K562 (cell line): ENCODE results near the gene FOXK2.

Experiments
- BRD4 ChIP-seq: fragments of 200-600 bp; sonication (generic); IDR thresholded peaks from 2 replicates; pipeline ENCODE4 v1.6.1; 2017; ENCODE audit warnings: inconsistent platforms
- CTCF ChIP-seq, 3 experiments: IDR thresholded peaks in 2 of 3; conservative IDR thresholded peaks in 1 of 3; 2 replicates each; pipeline ENCODE4 v1.5.1; 2011 to 2012; ENCODE audit warnings: low read length in 3 of 3, mild to moderate bottlenecking in 3 of 3, control low read depth in 2 of 3, improper control_type of control experiment in 1 of 3, inconsistent platforms in 1 of 3, low read depth in 1 of 3, mixed read lengths in 1 of 3, moderate library complexity in 1 of 3; ENCODE audit not compliant: insufficient read depth in 2 of 3
- ELK3 ChIP-seq: fragments of 450-650 bp; formaldehyde crosslinking; IDR thresholded peaks from 2 replicates; pipeline ENCODE4 v1.4.0; 2020; ENCODE audit warnings: mild to moderate bottlenecking
- GATA2 ChIP-seq: sonication (generic); formaldehyde crosslinking; IDR thresholded peaks from 2 replicates; pipeline ENCODE4 v1.4.0; 2020; ENCODE audit warnings: mild to moderate bottlenecking, missing genetic modification reagents
- LCOR ChIP-seq: sonication (generic); formaldehyde crosslinking; IDR thresholded peaks from 2 replicates; pipeline ENCODE4 v1.8.0; 2022; ENCODE audit warnings: mild to moderate bottlenecking, missing genetic modification reagents
- LEF1 ChIP-seq: fragments of 450-650 bp; IDR thresholded peaks from 2 replicates; pipeline ENCODE4 v1.6.1; 2016; ENCODE audit warnings: mild to moderate bottlenecking
- SNRNP70 ChIP-seq: fragments of 200-400 bp; formaldehyde crosslinking; optimal IDR thresholded peaks from 2 replicates; pipeline ENCODE3; 2017; ENCODE audit warnings: low read depth, low read length
- TCF7 ChIP-seq: sonication (generic); IDR thresholded peaks from 2 replicates; pipeline ENCODE4 v1.6.1; 2016; ENCODE audit warnings: antibody characterized with exemption, borderline replicate concordance
- ZBTB34 ChIP-seq: fragments of 250-450 bp; sonication (Bioruptor Pico); IDR thresholded peaks from 2 replicates; pipeline ENCODE4 v1.8.0; 2021; ENCODE audit warnings: mild to moderate bottlenecking, moderate library complexity
- ZNF274 ChIP-seq: IDR thresholded peaks from 2 replicates; pipeline ENCODE4 v1.6.1; 2011; ENCODE audit warnings: low read depth, mild to moderate bottlenecking, low read length, moderate library complexity, borderline replicate concordance

GRCh38 chr17:82528484-82529265, 9.1 kb downstream of the FOXK2 start:
- TF ChIP-seq TCF7, result no peak
- no peak for TF ChIP-seq ZNF274
- no peak for TF ChIP-seq CTCF (IDR thresholded peaks at IDR 0.05 in 2 of 3, conservative IDR thresholded peaks at IDR 0.05 in 1 of 3; ENCODE audit: insufficient read depth in 2 of 3, low read depth in 1 of 3, low read length in 3 of 3)
- no peak for TF ChIP-seq ELK3 (CRISPR knock-in tag)
- TF ChIP-seq BRD4, result no peak
- TF ChIP-seq LEF1, result no peak
- TF ChIP-seq ZBTB34 (CRISPR knock-in tag), result no peak
- no peak for TF ChIP-seq SNRNP70
- no peak for TF ChIP-seq GATA2
- TF ChIP-seq LCOR, result no peak
